ENCODE results near the gene PPIP5K1.

PPIP5K1 gene

GRCh38 chr15:43544266-43544665 lies 45.7 kb downstream of the PPIP5K1 start:
- DNase-seq = no peak

GRCh38 chr15:43541785-43542184 lies 48.2 kb downstream of the PPIP5K1 start:
- no peak for DNase-seq

- no peak for DNase-seq
These were observed 51.9 kb downstream of the PPIP5K1 start for GRCh38 chr15:43538091-43538490.

- no peak for DNase-seq
These were observed 55.1 kb downstream of the PPIP5K1 start for GRCh38 chr15:43534897-43535296.

GRCh38 chr15:43532826-43533225 lies 57.2 kb downstream of the PPIP5K1 start:
- peak; percentile 42 for DNase-seq

- DNase-seq = no peak
These were observed 58.9 kb downstream of the PPIP5K1 start for GRCh38 chr15:43531018-43531670.

- DNase-seq = no peak
These were observed 60.2 kb downstream of the PPIP5K1 start for GRCh38 chr15:43529587-43530345.

- DNase-seq = no peak
These were observed 60.9 kb downstream of the PPIP5K1 start for GRCh38 chr15:43529141-43529540.

- no peak for DNase-seq
These were observed 61.4 kb downstream of the PPIP5K1 start for GRCh38 chr15:43528542-43529007.

GRCh38 chr15:43527802-43528541 lies 62.0 kb downstream of the PPIP5K1 start:
- DNase-seq = no peak

- DNase-seq = no peak
These were observed 62.8 kb downstream of the PPIP5K1 start for GRCh38 chr15:43527016-43527801.

- DNase-seq = no peak
These were observed 63.6 kb downstream of the PPIP5K1 start for GRCh38 chr15:43526261-43526930.

GRCh38 chr15:43525131-43525530 lies 64.9 kb downstream of the PPIP5K1 start:
- DNase-seq = no peak

GRCh38 chr15:43524254-43524845 lies 65.7 kb downstream of the PPIP5K1 start:
- no peak for DNase-seq

- DNase-seq = no peak
These were observed 66.4 kb downstream of the PPIP5K1 start for GRCh38 chr15:43523646-43524045.

- no peak for DNase-seq
These were observed 67.8 kb downstream of the PPIP5K1 start for GRCh38 chr15:43522247-43522646.

- no peak for DNase-seq
These were observed 68.6 kb downstream of the PPIP5K1 start for GRCh38 chr15:43521419-43521818.

GRCh38 chr15:43520138-43520537 lies 69.9 kb downstream of the PPIP5K1 start:
- no peak for DNase-seq

- DNase-seq = no peak
These were observed 70.8 kb downstream of the PPIP5K1 start for GRCh38 chr15:43519196-43519595.

- DNase-seq = peak; percentile 76
These were observed 71.7 kb downstream of the PPIP5K1 start for GRCh38 chr15:43518197-43518761.

Data from fibroblast of skin of abdomen (primary cell).